Measurements from ENCODE around the gene PCSK1. TPM values are rescaled to one million over a fixed set of nuclear protein-coding genes. Genes with fewer than 3 reads are reported as not detected.

Gene PCSK1
- 1 to 10 TPM in 2 of 4 donors, not detected in 2; 1.6 to 2.5 TPM for total RNA-seq

DNA sequence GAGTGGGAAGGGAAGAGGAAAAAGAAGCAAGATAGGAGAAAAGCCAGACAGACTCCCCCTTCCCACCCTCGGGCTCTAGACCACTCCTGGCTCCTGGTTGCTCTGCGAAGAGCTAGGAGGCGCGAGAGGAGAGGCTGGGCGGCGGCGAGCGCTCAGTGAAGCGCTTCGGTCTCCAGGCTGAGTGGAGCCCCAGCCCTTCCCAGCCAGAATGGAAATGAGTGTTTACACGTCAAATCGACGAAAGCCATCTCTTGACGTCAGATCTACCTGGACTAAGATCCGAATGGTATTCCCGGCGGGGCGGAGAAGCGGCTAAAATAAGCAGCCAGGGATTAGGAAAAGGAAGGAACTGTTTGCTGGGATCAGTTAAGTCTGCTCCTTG is at the start of gene PCSK1:
TSS of gene PCSK1 (minus strand) at position 183 of the 382 bp plus-strand sequence. CDS start 206 bp downstream, outside the sequence.
- TF ChIP-seq POLR2AphosphoS5 (IDR thresholded peaks at IDR 0.05) = no peak
- no peak for TF ChIP-seq POLR2A (IDR thresholded peaks at IDR 0.05)
- no peak for TF ChIP-seq EP300 (IDR thresholded peaks at IDR 0.05; ENCODE audit: low read depth)
- TF ChIP-seq, protein P1, sequence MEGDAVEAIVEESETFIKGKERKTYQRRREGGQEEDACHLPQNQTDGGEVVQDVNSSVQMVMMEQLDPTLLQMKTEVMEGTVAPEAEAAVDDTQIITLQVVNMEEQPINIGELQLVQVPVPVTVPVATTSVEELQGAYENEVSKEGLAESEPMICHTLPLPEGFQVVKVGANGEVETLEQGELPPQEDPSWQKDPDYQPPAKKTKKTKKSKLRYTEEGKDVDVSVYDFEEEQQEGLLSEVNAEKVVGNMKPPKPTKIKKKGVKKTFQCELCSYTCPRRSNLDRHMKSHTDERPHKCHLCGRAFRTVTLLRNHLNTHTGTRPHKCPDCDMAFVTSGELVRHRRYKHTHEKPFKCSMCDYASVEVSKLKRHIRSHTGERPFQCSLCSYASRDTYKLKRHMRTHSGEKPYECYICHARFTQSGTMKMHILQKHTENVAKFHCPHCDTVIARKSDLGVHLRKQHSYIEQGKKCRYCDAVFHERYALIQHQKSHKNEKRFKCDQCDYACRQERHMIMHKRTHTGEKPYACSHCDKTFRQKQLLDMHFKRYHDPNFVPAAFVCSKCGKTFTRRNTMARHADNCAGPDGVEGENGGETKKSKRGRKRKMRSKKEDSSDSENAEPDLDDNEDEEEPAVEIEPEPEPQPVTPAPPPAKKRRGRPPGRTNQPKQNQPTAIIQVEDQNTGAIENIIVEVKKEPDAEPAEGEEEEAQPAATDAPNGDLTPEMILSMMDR (IDR thresholded peaks at IDR 0.05) = no peak
- Histone ChIP-seq H3K36me3 (no peaks in the 10 kb centered on the region), H3K4me1 (peaks cover 0 to 15% (median 0%) of the 10 kb centered on the region in 4 donors), H3K9me3 (no peaks in the 10 kb centered on the region), H3K27me3 (peaks cover 68% of the 10 kb centered on the region), H3K27ac (no peak within 1 kb of the TSS), H3K4me3 (peak within 1 kb of the TSS in 1 of 4 donors; percentile 32)
- in situ Hi-C loops (cut with MboI; ENCODE audit: low pct_ligation_motif_present in 1 of 4, low pct_unique_long_range_greater_than_20kb in 1 of 4, low sequenced_read_pairs in 3 of 4) (no loop called here), intact Hi-C loops (cut with DNase I; ENCODE audit: low total_unique reads) (no loop called here)
- 26 to 28% methylated on average over 7 to 19 of the region's 19 CpGs for WGBS, 2 donors (ENCODE audit: low coverage in 1 of 2)
- no peak for DNase-seq

DNA sequence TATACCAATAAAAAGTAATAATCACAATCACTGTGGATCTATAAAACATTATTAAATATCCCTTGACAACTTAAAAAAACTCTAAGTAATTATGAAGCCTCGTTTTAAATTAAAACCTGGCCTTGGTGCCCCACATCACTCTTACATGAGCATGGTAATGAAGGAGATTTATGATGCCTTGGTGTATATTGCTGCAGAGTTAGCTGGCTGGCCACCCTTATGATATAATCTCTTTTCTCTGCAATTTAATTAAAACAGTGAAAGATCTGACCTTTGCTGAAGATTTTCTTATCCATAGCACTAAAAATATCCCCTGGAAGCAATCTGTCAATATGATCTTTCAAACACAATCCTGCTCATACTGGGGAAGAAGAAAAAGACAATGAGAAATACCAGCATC is 48.8 kb upstream of the PCSK1 start:
- TF ChIP-seq EP300 (IDR thresholded peaks at IDR 0.05; ENCODE audit: low read depth) (no peak), POLR2A (IDR thresholded peaks at IDR 0.05) (no peak), POLR2AphosphoS5 (IDR thresholded peaks at IDR 0.05) (no peak)
- TF ChIP-seq, protein P1 (IDR thresholded peaks at IDR 0.05) = no peak
- in situ Hi-C loops (cut with MboI; ENCODE audit: low pct_ligation_motif_present in 1 of 4, low pct_unique_long_range_greater_than_20kb in 1 of 4, low sequenced_read_pairs in 3 of 4) = no loop called here
- Histone ChIP-seq H3K4me3 (no peak overlapping the region), H3K4me1 (no peaks in the 10 kb centered on the region), H3K27me3 (no peaks in the 10 kb centered on the region), H3K27ac (no peak overlapping the region), H3K36me3 (no peaks in the 10 kb centered on the region), H3K9me3 (no peaks in the 10 kb centered on the region)
- 13 to 16% methylated on average over 1 of the region's 1 CpG for WGBS, 2 donors (ENCODE audit: low coverage in 1 of 2)
- no peak for DNase-seq
- intact Hi-C loops (cut with DNase I; ENCODE audit: low total_unique reads) = no loop called here

DNA sequence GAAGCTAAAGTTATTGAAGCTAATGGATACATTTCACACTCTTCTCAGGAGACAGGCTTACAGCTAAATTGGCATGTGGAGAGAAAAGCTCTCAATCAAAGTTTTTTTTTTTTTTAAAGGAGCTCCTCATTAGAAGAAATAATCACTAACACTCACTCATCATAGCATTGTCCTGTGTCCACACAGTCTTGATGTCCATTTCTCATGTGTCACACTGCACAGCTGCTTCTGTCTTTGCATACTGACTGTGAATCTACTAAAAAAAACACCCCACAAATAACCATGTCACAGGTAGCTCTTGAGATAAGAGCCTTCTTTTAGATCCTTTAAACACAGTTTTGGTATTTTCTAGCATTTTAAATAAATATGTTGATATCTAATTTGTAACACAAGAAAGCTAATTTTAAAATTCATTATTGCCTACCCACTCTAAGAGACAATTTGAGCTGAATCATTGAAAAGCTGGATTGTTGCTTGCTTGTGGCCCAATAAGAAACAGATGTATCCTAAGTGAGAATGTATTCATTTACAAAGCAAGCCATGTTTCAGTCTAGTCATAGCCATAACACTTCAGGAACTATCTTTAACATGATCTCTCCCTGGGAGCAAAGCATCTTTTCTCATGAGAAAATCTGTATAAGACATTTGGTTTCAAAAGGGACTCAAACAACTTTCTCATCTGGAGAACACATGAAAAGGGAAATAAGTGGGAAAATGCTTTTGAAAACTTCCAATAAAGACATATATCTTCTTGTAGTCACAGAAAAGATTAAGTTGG is 48.1 kb upstream of the PCSK1 start:
- no peaks in the 10 kb centered on the region for H3K36me3 ChIP-seq
- in situ Hi-C loops (cut with MboI; ENCODE audit: low pct_ligation_motif_present in 1 of 4, low pct_unique_long_range_greater_than_20kb in 1 of 4, low sequenced_read_pairs in 3 of 4) = no loop called here

DNA sequence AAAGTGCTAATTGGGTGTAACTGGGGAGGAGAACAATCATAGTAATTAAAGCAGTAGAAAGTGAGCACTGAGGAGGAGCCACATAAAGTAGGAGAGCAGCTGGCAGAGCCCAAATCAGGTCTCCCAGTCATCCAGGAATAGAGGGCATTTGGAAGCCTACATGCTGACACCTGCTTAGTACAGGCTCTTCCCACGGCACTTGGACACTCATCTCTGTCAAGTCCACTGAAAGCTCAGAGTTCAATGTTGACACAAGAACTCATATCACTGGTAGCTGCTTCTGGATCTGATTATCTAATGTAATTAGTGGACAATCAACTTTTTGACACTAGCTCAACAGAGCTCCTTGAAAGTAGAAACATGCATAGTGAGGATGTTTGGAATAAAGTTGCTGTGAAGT is 45.9 kb upstream of the PCSK1 start:
- no peak for TF ChIP-seq POLR2AphosphoS5 (IDR thresholded peaks at IDR 0.05)
- TF ChIP-seq, protein P1 (IDR thresholded peaks at IDR 0.05) = no peak
- Histone ChIP-seq H3K27ac (no peak overlapping the region), H3K36me3 (no peaks in the 10 kb centered on the region), H3K9me3 (no peaks in the 10 kb centered on the region), H3K4me1 (no peaks in the 10 kb centered on the region), H3K27me3 (no peaks in the 10 kb centered on the region), H3K4me3 (no peak overlapping the region)
- in situ Hi-C loops (cut with MboI; ENCODE audit: low pct_ligation_motif_present in 1 of 4, low pct_unique_long_range_greater_than_20kb in 1 of 4, low sequenced_read_pairs in 3 of 4) = no loop called here
- intact Hi-C loops (cut with DNase I; ENCODE audit: low total_unique reads) = no loop called here
- WGBS, 2 donors (ENCODE audit: low coverage in 1 of 2) = 33% methylated on average over 1 of the region's 1 CpG; no CpG with 5 or more reads in 1 of the 2 donors
- no peak for DNase-seq

More for the DNA sequence above, 48.1 kb upstream of the PCSK1 start:
- intact Hi-C loops (cut with DNase I; ENCODE audit: low total_unique reads) = no loop called here
- H3K27ac ChIP-seq = no peak overlapping the region
- no peak overlapping the region for H3K4me3 ChIP-seq
- H3K9me3 ChIP-seq = no peaks in the 10 kb centered on the region
- TF ChIP-seq POLR2AphosphoS5 (IDR thresholded peaks at IDR 0.05) (no peak), EP300 (IDR thresholded peaks at IDR 0.05; ENCODE audit: low read depth) (no peak), POLR2A (IDR thresholded peaks at IDR 0.05) (no peak)
- TF ChIP-seq, protein P1 (IDR thresholded peaks at IDR 0.05) = no peak
- no peaks in the 10 kb centered on the region for H3K4me1 ChIP-seq
- H3K27me3 ChIP-seq = no peaks in the 10 kb centered on the region
- DNase-seq = no peak

Measured in transverse colon (tissue), 4 donors.